Parathyroid adenoma (tissue), 2 donors: ENCODE measurements around the gene RSPRY1.
A peak's percentile ranks its signal among the peaks of the same experiment; 100 is the strongest.

ENCODE experiments used
- H2AFZ ChIP-seq: fragments of 300-600 bp; sonication (generic); one replicate; pipeline ENCODE4 v1.7.0; 2017; ENCODE audit warnings: antibody characterized with exemption, mild to moderate bottlenecking
- H3K27ac ChIP-seq: fragments of 300-600 bp; sonication (generic); one replicate; pipeline ENCODE4 v1.7.0; 2017
- H3K27me3 ChIP-seq: fragments of 300-600 bp; sonication (generic); one replicate; pipeline ENCODE4 v1.7.0; 2017; ENCODE audit warnings: low read length; ENCODE audit not compliant: control insufficient read depth, insufficient read depth
- H3K36me3 ChIP-seq: fragments of 300-600 bp; sonication (generic); one replicate; pipeline ENCODE4 v1.7.0; 2017; ENCODE audit warnings: low read length; ENCODE audit not compliant: control insufficient read depth, insufficient read depth
- H3K4me1 ChIP-seq: fragments of 300-600 bp; sonication (generic); one replicate; pipeline ENCODE4 v1.7.0; 2017; ENCODE audit warnings: control low read depth
- H3K4me2 ChIP-seq: fragments of 300-600 bp; sonication (generic); one replicate; pipeline ENCODE4 v1.7.0; 2017; ENCODE audit warnings: low read length
- H3K4me3 ChIP-seq: fragments of 300-600 bp; sonication (generic); one replicate; pipeline ENCODE4 v1.7.0; 2017; ENCODE audit warnings: low read depth, low read length
- H3K79me2 ChIP-seq: fragments of 300-600 bp; sonication (generic); one replicate; pipeline ENCODE4 v1.7.0; 2017; ENCODE audit warnings: control low read depth
- H3K9ac ChIP-seq: fragments of 300-600 bp; sonication (generic); one replicate; pipeline ENCODE4 v1.7.0; 2017; ENCODE audit warnings: mild to moderate bottlenecking
- H3K9me3 ChIP-seq: fragments of 300-600 bp; sonication (generic); one replicate; pipeline ENCODE4 v1.7.0; 2017; ENCODE audit warnings: low read length; ENCODE audit not compliant: control insufficient read depth
- CTCF ChIP-seq: fragments of 300-600 bp; sonication (generic); IDR thresholded peaks from one replicate; pipeline ENCODE4 v1.7.0; 2017; ENCODE audit warnings: antibody characterized with exemption, mild to moderate bottlenecking
- donor health status: primary hyperparathyroidism.

RSPRY1 gene

GRCh38 chr16:57263541-57264351, 77.6 kb downstream of the RSPRY1 start:
- Histone ChIP-seq H3K4me1 (peaks cover 20% of the 10 kb centered on the region), H3K27ac (no peak overlapping the region)

GRCh38 chr16:57264381-57264780, 78.3 kb downstream of the RSPRY1 start:
- Histone ChIP-seq H3K4me2 (no peak overlapping the region), H3K27me3 (no peaks in the 10 kb centered on the region), H3K4me1 (peaks cover 22% of the 10 kb centered on the region), H3K9me3 (no peaks in the 10 kb centered on the region), H3K27ac (no peak overlapping the region), H2AFZ (no peak overlapping the region), H3K9ac (no peak overlapping the region), H3K79me2 (no peaks in the 10 kb centered on the region), H3K4me3 (no peak overlapping the region), H3K36me3 (no peaks in the 10 kb centered on the region)
- no peak for TF ChIP-seq CTCF

More at GRCh38 chr16:57263541-57264351, 77.6 kb downstream of the RSPRY1 start:
- H3K9ac ChIP-seq = no peak overlapping the region
- H3K79me2 ChIP-seq = no peaks in the 10 kb centered on the region
- no peaks in the 10 kb centered on the region for H3K36me3 ChIP-seq
- no peaks in the 10 kb centered on the region for H3K9me3 ChIP-seq
- no peak overlapping the region for H3K4me2 ChIP-seq
- TF ChIP-seq CTCF = no peak
- H3K4me3 ChIP-seq = no peak overlapping the region
- no peak overlapping the region for H2AFZ ChIP-seq
- H3K27me3 ChIP-seq = no peaks in the 10 kb centered on the region

- no peaks in the 10 kb centered on the region for H3K36me3 ChIP-seq
- no peak overlapping the region for H3K27ac ChIP-seq
- no peaks in the 10 kb centered on the region for H3K27me3 ChIP-seq
- no peak overlapping the region for H3K4me3 ChIP-seq
- no peak for TF ChIP-seq CTCF
- H3K9me3 ChIP-seq = no peaks in the 10 kb centered on the region
- no peak overlapping the region for H3K4me2 ChIP-seq
- peaks cover 22% of the 10 kb centered on the region for H3K4me1 ChIP-seq
- H3K79me2 ChIP-seq = no peaks in the 10 kb centered on the region
- H2AFZ ChIP-seq = peak overlapping the region; percentile 34
- H3K9ac ChIP-seq = no peak overlapping the region
Measured at GRCh38 chr16:57264950-57265371, 78.8 kb downstream of the RSPRY1 start.

- Histone ChIP-seq H3K36me3 (no peaks in the 10 kb centered on the region), H3K27ac (peak overlapping the region; percentile 67), H2AFZ (peak overlapping the region; percentile 90), H3K79me2 (no peaks in the 10 kb centered on the region), H3K4me2 (peak overlapping the region; percentile 51), H3K27me3 (no peaks in the 10 kb centered on the region), H3K4me3 (peak overlapping the region; percentile 41), H3K4me1 (peaks cover 22% of the 10 kb centered on the region), H3K9me3 (no peaks in the 10 kb centered on the region), H3K9ac (no peak overlapping the region)
- no peak for TF ChIP-seq CTCF
Measured at GRCh38 chr16:57265850-57266530, 79.9 kb downstream of the RSPRY1 start.
